Activated B cell treated with CpG ODN at 0.5 μM for 24 hours (primary cell): Measurements from ENCODE around the gene GOLGA7B. TPM values are rescaled to one million over a fixed set of nuclear protein-coding genes. Genes with fewer than 3 reads are reported as not detected.

ENCODE experiments used
- ATAC-seq: fragments of 200-7000 bp; cut with Tn5 transposase; one replicate; pipeline ENCODE4 v1.10.0; 2021; ENCODE audit warnings: low read depth, mild to moderate bottlenecking, moderate library complexity
- CTCF ChIA-PET: fragments of 350-600 bp; sonication (Branson Sonifier 250); formaldehyde crosslinking; loops from one replicate; lab custom pipeline; 2021; ENCODE audit warnings: antibody characterized with exemption; lab: Charles Lee
- POLR2A ChIA-PET: fragments of 350-600 bp; sonication (Branson Sonifier 250); formaldehyde crosslinking; loops from one replicate; lab custom pipeline; 2021; ENCODE audit warnings: antibody characterized with exemption; lab: Charles Lee
- DNase-seq: peaks from one replicate; pipeline ENCODE4 v3.0.0; 2022
- H3K27ac Mint-ChIP-seq: one replicate; pipeline ENCODE4 v1.8.0; 2020; ENCODE audit warnings: mixed read lengths
- H3K27me3 Mint-ChIP-seq: one replicate; pipeline ENCODE4 v1.8.0; 2021; ENCODE audit warnings: mixed read lengths
- H3K36me3 Mint-ChIP-seq: one replicate; pipeline ENCODE4 v1.8.0; 2021; ENCODE audit warnings: low read depth, mixed read lengths
- H3K4me1 Mint-ChIP-seq: one replicate; pipeline ENCODE4 v1.8.0; 2021; ENCODE audit warnings: mixed read lengths
- H3K4me3 Mint-ChIP-seq: one replicate; pipeline ENCODE4 v1.8.0; 2020; ENCODE audit warnings: mild to moderate bottlenecking, mixed read lengths
- H3K9me3 Mint-ChIP-seq: one replicate; pipeline ENCODE4 v1.8.0; 2020; ENCODE audit warnings: mixed read lengths
- intact Hi-C: fragments of 100-400 bp; cut with micrococcal nuclease; formaldehyde crosslinking; loops from one replicate; pipeline ENCODE4 v1.15.1; 2024
- total RNA-seq: library from RNA; stranded (reverse); gene quantifications from 2 replicates; pipeline ENCODE4 v1.2.3, GENCODE V29; 2022
- TF ChIP-seq, protein P1 (sequence below): fragments of 200-600 bp; IDR thresholded peaks from one replicate; pipeline ENCODE4 v1.8.0; 2022; ENCODE audit warnings: antibody characterized with exemption, mild to moderate bottlenecking

Gene GOLGA7B
- total RNA-seq, 1 donor from 2014 or later: 0.04 TPM

DNA sequence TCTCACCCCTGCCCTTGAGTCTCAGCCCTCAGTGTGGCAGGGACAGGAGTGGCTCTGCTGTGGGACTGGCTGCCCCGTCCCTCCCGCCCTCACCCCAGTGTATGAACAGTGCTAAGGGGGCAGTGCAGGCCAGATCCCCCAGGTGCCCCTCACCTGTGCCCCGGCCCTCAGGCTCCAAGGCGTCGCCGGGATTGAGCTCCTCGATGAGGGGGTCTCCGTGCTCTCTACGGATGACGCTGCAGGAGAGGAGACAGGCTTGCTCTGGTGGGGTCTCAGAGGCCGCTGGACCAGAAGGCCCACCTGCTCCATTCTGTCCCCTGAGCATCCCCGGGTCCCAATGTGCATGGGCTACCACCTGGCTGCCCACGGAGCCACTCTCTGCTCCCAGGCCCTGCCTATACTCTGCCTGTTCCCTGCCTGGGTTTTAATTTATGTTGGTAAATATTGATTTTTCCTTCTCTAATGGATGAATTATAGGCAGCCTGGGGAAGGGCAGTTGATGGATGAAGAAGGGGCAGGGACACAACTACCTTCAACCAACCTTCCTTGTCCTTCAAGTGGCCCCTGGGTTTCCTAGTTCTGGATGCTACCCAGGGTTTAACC is 47.2 kb downstream of the GOLGA7B start:
- no peaks in the 10 kb centered on the region for H3K9me3 Mint-ChIP-seq
- no peak overlapping the region for H3K27ac Mint-ChIP-seq
- DNase-seq (no peak), ATAC-seq (no peak)
- intact Hi-C loops: no loop called here
- peaks cover 14% of the 10 kb centered on the region for H3K27me3 Mint-ChIP-seq
- POLR2A ChIA-PET: no interaction called here
- no peaks in the 10 kb centered on the region for H3K4me1 Mint-ChIP-seq
- CTCF ChIA-PET: no interaction called here
- no peak overlapping the region for H3K4me3 Mint-ChIP-seq
- TF ChIP-seq, protein P1, sequence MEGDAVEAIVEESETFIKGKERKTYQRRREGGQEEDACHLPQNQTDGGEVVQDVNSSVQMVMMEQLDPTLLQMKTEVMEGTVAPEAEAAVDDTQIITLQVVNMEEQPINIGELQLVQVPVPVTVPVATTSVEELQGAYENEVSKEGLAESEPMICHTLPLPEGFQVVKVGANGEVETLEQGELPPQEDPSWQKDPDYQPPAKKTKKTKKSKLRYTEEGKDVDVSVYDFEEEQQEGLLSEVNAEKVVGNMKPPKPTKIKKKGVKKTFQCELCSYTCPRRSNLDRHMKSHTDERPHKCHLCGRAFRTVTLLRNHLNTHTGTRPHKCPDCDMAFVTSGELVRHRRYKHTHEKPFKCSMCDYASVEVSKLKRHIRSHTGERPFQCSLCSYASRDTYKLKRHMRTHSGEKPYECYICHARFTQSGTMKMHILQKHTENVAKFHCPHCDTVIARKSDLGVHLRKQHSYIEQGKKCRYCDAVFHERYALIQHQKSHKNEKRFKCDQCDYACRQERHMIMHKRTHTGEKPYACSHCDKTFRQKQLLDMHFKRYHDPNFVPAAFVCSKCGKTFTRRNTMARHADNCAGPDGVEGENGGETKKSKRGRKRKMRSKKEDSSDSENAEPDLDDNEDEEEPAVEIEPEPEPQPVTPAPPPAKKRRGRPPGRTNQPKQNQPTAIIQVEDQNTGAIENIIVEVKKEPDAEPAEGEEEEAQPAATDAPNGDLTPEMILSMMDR: no peak
- no peaks in the 10 kb centered on the region for H3K36me3 Mint-ChIP-seq

DNA sequence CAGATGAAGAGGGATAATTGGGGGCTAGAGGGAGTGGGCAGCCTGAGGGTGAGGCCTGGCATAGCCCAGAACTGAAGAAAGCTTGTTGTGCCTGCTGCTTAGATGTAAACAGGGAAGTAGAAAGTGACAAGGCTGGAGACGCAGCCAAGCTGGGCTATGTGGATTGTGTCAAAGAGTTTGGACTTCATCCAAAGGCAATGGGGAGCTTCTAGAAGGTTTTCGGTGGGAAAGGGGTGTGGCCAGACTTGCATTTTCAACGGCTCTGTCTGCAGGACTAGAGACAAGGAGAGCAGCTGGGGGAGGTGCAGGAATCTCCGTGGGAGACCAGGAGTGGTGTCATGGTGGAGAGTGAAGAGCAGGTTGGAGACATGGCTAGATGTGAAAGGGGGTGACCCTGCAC is 48.8 kb downstream of the GOLGA7B start:
- DNase-seq (no peak), ATAC-seq (no peak)
- Mint-ChIP-seq H3K4me1 (no peaks in the 10 kb centered on the region), H3K27me3 (peaks cover 14% of the 10 kb centered on the region), H3K4me3 (no peak overlapping the region), H3K27ac (no peak overlapping the region), H3K36me3 (no peaks in the 10 kb centered on the region), H3K9me3 (no peaks in the 10 kb centered on the region)
- CTCF ChIA-PET: no interaction called here
- TF ChIP-seq, protein P1: no peak
- intact Hi-C loops: no loop called here
- POLR2A ChIA-PET: no interaction called here

DNA sequence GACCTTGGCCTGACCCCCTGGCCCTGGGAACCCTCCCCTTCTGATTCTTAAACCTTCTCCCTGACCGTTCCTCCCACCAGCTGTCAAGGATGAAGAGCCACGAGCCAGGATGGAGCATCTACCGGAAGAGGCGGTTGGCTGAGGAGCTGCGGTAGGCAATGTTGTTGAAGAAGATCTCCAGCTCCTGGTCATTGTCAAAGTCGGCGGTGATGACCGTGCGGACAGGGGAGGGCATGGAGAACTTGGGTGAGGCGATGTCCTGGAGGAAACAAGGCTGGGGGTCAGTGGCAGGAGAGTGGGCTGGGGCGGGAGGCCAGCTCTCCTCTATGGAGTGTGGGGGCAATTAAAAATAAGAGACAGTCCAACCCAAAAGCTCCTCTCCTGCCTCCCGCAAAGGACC is 51.7 kb downstream of the GOLGA7B start:
- no peaks in the 10 kb centered on the region for H3K9me3 Mint-ChIP-seq
- H3K36me3 Mint-ChIP-seq: no peaks in the 10 kb centered on the region
- DNase-seq (no peak), ATAC-seq (no peak)
- peaks cover 10% of the 10 kb centered on the region for H3K27me3 Mint-ChIP-seq
- TF ChIP-seq, protein P1: no peak
- no peak overlapping the region for H3K27ac Mint-ChIP-seq
- ChIA-PET POLR2A (no interaction called here), CTCF (interaction anchor here (1.9 kb wide), 1 partner anchor 13 kb away, joined by 5 read pairs; no protein-coding TSS in a partner anchor)
- intact Hi-C loops: no loop called here
- H3K4me3 Mint-ChIP-seq: no peak overlapping the region
- H3K4me1 Mint-ChIP-seq: no peaks in the 10 kb centered on the region

DNA sequence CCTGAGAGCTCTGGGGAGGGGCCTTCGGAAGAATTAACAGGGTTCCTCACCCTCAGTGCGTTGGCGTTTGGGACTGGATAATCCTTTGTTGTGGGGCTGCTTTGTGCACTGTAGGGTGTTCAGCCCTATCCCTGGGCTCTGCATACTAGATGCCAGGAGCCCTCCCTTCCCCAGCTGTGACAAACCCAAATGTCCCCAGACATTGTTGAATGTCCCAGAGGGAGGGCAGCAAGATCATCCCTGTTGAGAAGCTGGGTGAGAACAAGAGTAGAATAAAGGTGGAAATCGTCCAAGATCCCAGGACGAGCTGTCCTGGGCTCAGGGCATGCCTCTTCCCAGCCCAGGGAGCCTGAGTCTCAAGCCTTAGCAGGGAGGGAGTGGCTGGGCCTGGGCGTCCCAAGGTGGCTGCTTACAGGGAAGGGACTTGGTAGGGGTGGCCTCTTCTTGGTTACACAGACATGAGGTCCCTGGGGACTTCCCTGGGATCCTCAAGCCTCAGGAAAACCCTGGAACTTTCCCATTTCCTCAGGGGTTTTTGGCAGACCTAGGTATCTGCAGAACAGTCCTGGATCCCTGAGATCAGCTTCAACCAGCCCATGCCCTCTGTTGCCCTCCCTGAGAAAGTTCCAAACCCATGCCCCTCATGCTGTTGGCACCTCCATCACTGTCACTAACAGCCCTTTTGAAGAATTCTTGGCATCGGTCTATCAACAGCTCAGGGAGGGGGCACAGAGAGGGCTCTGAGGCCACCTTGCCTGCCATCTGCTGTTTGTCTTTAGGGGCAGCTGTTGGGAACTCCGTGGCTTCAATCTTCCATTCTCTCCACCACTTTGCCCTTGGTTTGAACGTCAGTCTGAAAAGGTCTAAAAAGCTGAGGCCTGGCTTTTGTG is 53.7 kb downstream of the GOLGA7B start:
- no peak for DNase-seq
- CTCF ChIA-PET: interaction anchor here (1.9 kb wide), 1 partner anchor 11 kb away, joined by 5 read pairs; no protein-coding TSS in a partner anchor
- no peaks in the 10 kb centered on the region for H3K9me3 Mint-ChIP-seq
- H3K4me3 Mint-ChIP-seq: no peak overlapping the region
- POLR2A ChIA-PET: no interaction called here
- peaks cover 23% of the 10 kb centered on the region for H3K27me3 Mint-ChIP-seq
- H3K4me1 Mint-ChIP-seq: no peaks in the 10 kb centered on the region
- ATAC-seq: no peak
- no peaks in the 10 kb centered on the region for H3K36me3 Mint-ChIP-seq
- intact Hi-C loops: no loop called here
- TF ChIP-seq, protein P1: no peak
- no peak overlapping the region for H3K27ac Mint-ChIP-seq

DNA sequence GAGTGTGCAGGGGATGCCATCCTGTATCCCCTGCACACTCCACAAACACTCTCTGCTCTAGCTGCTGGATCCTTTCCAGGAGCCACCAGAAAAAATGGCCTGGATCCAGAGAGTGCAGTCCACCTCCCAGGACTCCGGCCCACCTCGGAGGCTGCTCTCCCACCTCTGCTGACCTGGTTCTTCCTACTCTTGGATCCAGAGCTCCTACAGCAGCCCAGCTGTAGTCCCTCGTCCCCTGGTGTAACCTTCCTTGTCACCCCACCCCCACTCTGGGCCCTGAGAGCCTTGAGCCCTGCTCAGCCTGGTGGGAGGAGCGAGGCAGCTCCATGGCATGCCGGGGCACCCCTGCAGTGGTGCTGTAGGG is 54.4 kb downstream of the GOLGA7B start:
- H3K27ac Mint-ChIP-seq: no peak overlapping the region
- no peaks in the 10 kb centered on the region for H3K36me3 Mint-ChIP-seq
- ChIA-PET CTCF (no interaction called here), POLR2A (no interaction called here)
- DNase-seq (no peak), ATAC-seq (no peak)
- peaks cover 23% of the 10 kb centered on the region for H3K27me3 Mint-ChIP-seq
- intact Hi-C loops: no loop called here
- H3K4me1 Mint-ChIP-seq: no peaks in the 10 kb centered on the region
- no peak overlapping the region for H3K4me3 Mint-ChIP-seq
- TF ChIP-seq, protein P1: no peak
- H3K9me3 Mint-ChIP-seq: no peaks in the 10 kb centered on the region
